Muscle of leg (tissue), 11 donors: ENCODE measurements around the gene DUSP16. TPM values are rescaled to one million over a fixed set of nuclear protein-coding genes. Genes with fewer than 3 reads are reported as not detected.

Source experiments
- DNase-seq: peaks from one replicate; pipeline ENCODE4 v3.0.0; 2013
- H3K27ac ChIP-seq: one replicate; pipeline ENCODE4 v1.5.1; 2013; ENCODE audit warnings: mild to moderate bottlenecking, low read length, control low read depth
- H3K27me3 ChIP-seq: one replicate; pipeline ENCODE4 v1.6.1; 2013; ENCODE audit warnings: low read length; ENCODE audit not compliant: control insufficient read depth, insufficient read depth
- H3K36me3 ChIP-seq: one replicate; pipeline ENCODE4 v1.6.1; 2013; ENCODE audit warnings: low read length; ENCODE audit not compliant: control insufficient read depth, insufficient read depth
- H3K4me1 ChIP-seq: one replicate; pipeline ENCODE4 v1.6.1; 2013; ENCODE audit warnings: low read length; ENCODE audit not compliant: control insufficient read depth, insufficient read depth
- H3K4me3 ChIP-seq: one replicate; pipeline ENCODE4 v1.5.1; 2013; ENCODE audit warnings: low read length, control low read depth
- H3K9me3 ChIP-seq: replicated peaks from 2 replicates; pipeline ENCODE4 v1.6.1; 2013; ENCODE audit warnings: low read depth, low read length; ENCODE audit not compliant: control insufficient read depth
- WGBS: methylation state at CpG from one replicate; pipeline ENCODE4 v1.1.5; 2013; ENCODE audit warnings: missing lambda C conversion rate; ENCODE audit not compliant: insufficient coverage; 5-methylcytosine and 5-hydroxymethylcytosine counted together
- polyA plus RNA-seq, 8 donors: library from polyadenylated mRNA; unstranded; fragments of 120-200 nt; gene quantifications; one replicate each; pipeline versions ENCODE4 v1.2.1 to v1.2.3, GENCODE V29; 2013; ENCODE audit warnings: inconsistent platforms in 1 of 8, low replicate concordance in 1 of 8; ENCODE audit not compliant: insufficient read length in 8 of 8, insufficient read depth in 1 of 8
- total RNA-seq: library from RNA; stranded (reverse); fragments of 120-200 nt; gene quantifications from one replicate; pipeline ENCODE4 v1.2.4, GENCODE V29; 2013

DUSP16 gene
- total and polyA plus RNA-seq, 9 donors, result 18.2 to 34.1 (median 25.9) TPM

DNA sequence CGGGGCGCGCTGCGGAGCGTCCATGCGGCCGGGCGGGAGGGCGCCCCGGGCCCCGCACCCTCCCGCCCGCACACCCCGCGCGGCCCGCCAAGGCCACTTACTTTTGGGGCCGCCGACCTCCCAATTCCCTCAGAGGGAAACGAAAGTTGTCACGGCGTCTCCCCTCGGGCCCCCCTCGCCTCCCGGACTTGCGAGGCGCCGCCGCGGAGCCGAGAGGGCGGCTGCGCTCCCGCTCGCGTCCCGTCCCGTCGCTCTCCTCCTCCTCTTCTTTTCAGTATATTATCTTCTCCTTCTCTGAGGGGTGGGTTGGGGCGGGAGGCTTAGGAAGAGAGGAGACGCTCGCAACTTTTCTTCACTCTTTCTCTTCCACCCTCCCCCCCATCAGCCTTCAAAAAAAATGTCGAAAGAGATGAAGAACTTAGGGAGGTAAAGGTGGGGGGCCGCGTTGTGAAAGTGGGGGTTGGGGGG is 613 bp downstream of the DUSP16 start:
- under 1% methylated on average over 19 of the region's 45 CpGs for WGBS
- peak overlapping the region; percentile 93 for H3K4me3 ChIP-seq
- no peaks in the 10 kb centered on the region for H3K36me3 ChIP-seq
- peaks cover under 1% of the 10 kb centered on the region for H3K9me3 ChIP-seq
- no peaks in the 10 kb centered on the region for H3K27me3 ChIP-seq
- DNase-seq, result no peak
- H3K4me1 ChIP-seq, result peaks cover 15% of the 10 kb centered on the region
- peak overlapping the region; percentile 99 for H3K27ac ChIP-seq

- no peaks in the 10 kb centered on the region for H3K36me3 ChIP-seq
- H3K27me3 ChIP-seq, result no peaks in the 10 kb centered on the region
- H3K27ac ChIP-seq, result peak overlapping the region; percentile 99
- DNase-seq, result peak; percentile 80
- peaks cover 15% of the 10 kb centered on the region for H3K4me1 ChIP-seq
- H3K9me3 ChIP-seq, result no peaks in the 10 kb centered on the region
- peak overlapping the region; percentile 93 for H3K4me3 ChIP-seq
- under 1% methylated on average over 53 of the region's 60 CpGs for WGBS
Observed at GRCh38 chr12:12561371-12562015, 1.2 kb downstream of the DUSP16 start.

DNA sequence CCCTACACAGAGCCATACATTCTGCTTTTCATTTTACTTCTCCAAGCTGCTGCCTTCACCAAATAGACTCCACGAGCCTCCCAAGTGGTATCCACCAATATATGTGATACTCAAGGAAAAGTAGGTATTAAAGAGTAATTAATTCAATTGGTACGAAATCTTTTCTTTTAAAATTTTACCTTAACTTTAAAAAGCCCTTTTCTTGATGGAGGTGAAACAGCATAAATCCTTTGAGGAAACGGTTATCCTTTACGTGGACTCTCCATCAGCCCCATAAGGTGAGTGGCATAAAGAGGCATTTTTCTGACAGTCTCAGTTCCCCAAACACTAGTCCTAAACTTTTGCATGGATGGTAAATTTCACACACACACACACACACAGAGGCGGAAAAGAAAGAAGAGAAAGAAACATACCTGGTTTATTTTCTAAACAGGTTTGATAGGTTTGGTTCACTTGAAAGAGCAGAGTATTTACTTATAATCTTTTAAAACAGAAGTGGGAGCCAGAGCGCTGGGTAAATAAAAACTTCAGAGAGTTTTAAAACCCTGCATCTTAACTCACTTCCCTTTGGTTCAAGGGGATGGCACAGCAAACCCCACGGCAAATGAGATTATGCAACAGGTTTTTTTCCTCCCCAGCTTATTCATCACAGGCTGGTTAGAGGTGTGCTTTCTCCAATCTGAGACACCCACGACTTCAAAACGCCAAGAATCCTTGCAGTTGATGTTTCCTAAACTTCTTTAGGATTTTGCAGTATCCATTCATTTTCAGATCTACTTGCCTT is 1.9 kb downstream of the DUSP16 start:
- Histone ChIP-seq H3K4me1 (peaks cover 15% of the 10 kb centered on the region), H3K36me3 (no peaks in the 10 kb centered on the region), H3K9me3 (no peaks in the 10 kb centered on the region), H3K4me3 (peak overlapping the region; percentile 93), H3K27me3 (no peaks in the 10 kb centered on the region), H3K27ac (peak overlapping the region; percentile 99)
- no CpG with 5 or more reads among the region's 9 CpGs for WGBS
- peak; percentile 88 for DNase-seq

DNA sequence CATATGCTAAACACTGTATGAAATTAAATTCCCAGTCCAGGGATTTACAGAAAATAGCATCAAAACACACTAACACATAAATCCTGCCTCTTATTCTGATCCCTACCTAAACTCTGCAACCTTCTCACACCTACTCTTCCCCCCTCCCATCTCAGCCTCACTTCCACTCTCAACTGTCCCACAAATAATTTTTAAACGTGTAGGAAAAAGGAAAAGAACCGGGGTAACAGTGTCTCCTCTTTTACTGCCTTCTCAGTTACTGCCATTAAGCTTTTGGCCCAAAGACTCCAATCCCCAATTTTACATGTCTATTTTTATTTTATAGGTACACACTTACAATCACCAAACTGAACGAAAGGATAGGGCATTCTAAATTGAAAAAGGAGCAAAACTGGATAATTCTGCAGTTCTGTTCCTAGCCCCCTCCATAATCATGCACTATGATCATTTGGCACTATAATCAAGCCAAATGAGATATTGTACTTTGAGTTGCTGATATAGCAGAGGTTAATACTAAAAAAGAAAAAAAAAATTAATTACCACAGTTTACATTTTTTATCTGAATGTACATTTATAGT is 2.9 kb downstream of the DUSP16 start:
- peak overlapping the region; percentile 16 for H3K4me3 ChIP-seq
- peak overlapping the region; percentile 31 for H3K27ac ChIP-seq
- peaks cover 15% of the 10 kb centered on the region for H3K4me1 ChIP-seq
- H3K36me3 ChIP-seq, result no peaks in the 10 kb centered on the region
- H3K9me3 ChIP-seq, result no peaks in the 10 kb centered on the region
- no CpG with 5 or more reads among the region's 3 CpGs for WGBS
- DNase-seq, result no peak
- H3K27me3 ChIP-seq, result no peaks in the 10 kb centered on the region

DNA sequence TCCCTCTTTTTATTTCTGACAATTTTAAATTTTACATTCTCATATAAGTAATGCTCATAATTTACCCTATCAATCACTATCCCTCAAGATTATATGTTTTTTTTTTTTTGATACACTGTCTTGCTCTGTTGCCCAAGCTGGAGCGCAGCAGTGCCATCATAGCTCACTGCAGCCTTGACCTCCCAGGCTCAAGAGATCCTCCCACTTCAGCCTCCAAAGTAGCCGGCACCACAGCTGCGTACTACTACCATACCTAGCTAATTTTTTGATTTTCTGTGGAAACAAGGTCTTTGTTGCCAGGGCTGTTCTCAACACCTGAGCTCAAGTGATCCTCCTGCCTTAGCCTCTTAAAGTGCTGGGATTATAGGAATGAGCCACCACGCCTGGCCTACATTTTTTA is 4.4 kb downstream of the DUSP16 start:
- H3K4me1 ChIP-seq, result peaks cover 8% of the 10 kb centered on the region
- no peak overlapping the region for H3K4me3 ChIP-seq
- H3K36me3 ChIP-seq, result peaks cover 3% of the 10 kb centered on the region
- no peaks in the 10 kb centered on the region for H3K9me3 ChIP-seq
- no CpG with 5 or more reads among the region's 4 CpGs for WGBS
- no peaks in the 10 kb centered on the region for H3K27me3 ChIP-seq
- H3K27ac ChIP-seq, result no peak overlapping the region
- no peak for DNase-seq

DNA sequence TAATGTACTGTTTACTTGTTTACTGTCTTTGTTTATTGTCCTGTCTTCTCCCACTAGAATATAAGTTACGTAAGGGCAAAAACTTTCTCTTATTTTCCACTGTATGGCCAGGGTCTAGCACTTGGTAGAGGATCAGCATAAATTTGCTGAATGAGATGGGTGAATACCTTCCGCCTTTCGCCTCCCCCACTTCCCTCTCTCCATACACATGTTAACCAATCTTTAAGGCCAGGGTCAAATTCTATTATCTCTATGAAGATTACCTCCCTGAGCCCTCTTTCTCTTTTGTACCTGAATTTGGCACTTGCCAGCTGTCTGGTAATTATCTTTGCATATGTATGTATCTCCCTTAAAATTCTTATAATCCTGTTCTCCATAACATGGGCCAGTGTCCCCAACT is 4.9 kb downstream of the DUSP16 start:
- Histone ChIP-seq H3K27ac (no peak overlapping the region), H3K27me3 (no peaks in the 10 kb centered on the region), H3K4me3 (no peak overlapping the region), H3K9me3 (no peaks in the 10 kb centered on the region), H3K4me1 (peaks cover 4% of the 10 kb centered on the region), H3K36me3 (peaks cover 3% of the 10 kb centered on the region)
- WGBS, result no CpG with 5 or more reads among the region's 3 CpGs
- no peak for DNase-seq

DNA sequence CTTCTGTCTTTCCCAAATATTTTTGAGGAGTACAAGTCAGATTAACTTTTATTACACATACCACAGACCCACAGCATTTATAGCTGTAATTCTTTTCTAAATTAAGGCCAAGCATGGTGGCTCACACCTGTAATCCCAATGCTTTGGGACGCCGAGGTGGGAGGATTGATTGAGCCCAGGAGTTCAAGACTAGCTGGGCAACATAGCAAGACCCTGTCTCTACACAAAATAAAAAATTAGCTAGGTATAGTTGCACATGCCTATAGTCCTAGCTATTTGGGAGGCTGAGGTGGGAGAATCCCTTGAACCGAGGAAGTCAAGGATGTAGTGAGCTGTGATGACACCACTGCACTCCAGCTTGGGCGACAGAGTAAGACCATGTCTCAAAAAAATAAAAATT is 7.0 kb downstream of the DUSP16 start:
- Histone ChIP-seq H3K36me3 (peaks cover 3% of the 10 kb centered on the region), H3K27ac (no peak overlapping the region), H3K4me3 (no peak overlapping the region), H3K4me1 (peaks cover 4% of the 10 kb centered on the region), H3K9me3 (no peaks in the 10 kb centered on the region), H3K27me3 (no peaks in the 10 kb centered on the region)
- no CpG with 5 or more reads among the region's 4 CpGs for WGBS
- DNase-seq, result no peak

DNA sequence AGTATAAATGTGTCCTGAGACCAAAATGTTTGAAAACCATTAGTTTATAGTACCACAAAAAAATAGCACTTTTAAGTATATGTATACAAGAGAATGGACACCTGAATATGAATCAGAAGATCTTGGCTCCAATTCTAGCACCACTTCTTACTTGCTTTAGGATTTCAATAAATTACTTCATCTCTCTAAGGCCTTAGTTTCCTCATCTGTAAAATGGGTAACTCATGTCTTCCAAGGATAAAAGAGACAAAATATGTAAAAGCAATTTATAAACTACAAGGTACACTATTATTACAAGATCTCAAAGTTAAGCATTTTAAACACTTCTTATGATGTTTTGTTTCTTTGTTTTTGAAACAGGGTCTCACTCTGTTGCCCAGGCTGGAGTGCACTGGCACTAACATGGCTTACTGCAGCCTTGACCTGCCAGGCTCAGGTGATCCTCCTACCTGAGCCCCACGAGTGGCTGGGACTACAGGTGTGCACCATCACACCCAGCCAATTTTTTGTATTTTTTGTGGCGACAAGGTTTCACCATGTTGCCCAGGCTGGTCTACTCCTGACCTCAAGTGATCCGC is 9.4 kb downstream of the DUSP16 start:
- H3K4me3 ChIP-seq, result no peak overlapping the region
- no peaks in the 10 kb centered on the region for H3K9me3 ChIP-seq
- H3K4me1 ChIP-seq, result no peaks in the 10 kb centered on the region
- H3K27ac ChIP-seq, result no peak overlapping the region
- 94% methylated on average over 2 of the region's 3 CpGs for WGBS
- no peaks in the 10 kb centered on the region for H3K27me3 ChIP-seq
- no peak for DNase-seq
- H3K36me3 ChIP-seq, result peaks cover 3% of the 10 kb centered on the region

- DNase-seq, result no peak
- H3K27me3 ChIP-seq, result no peaks in the 10 kb centered on the region
- no peak overlapping the region for H3K27ac ChIP-seq
- peaks cover 3% of the 10 kb centered on the region for H3K36me3 ChIP-seq
- H3K4me1 ChIP-seq, result no peaks in the 10 kb centered on the region
- H3K4me3 ChIP-seq, result no peak overlapping the region
- H3K9me3 ChIP-seq, result no peaks in the 10 kb centered on the region
- WGBS, result no CpG with 5 or more reads among the region's 7 CpGs
Observed at GRCh38 chr12:12551115-12551514, 11.5 kb downstream of the DUSP16 start.

DNA sequence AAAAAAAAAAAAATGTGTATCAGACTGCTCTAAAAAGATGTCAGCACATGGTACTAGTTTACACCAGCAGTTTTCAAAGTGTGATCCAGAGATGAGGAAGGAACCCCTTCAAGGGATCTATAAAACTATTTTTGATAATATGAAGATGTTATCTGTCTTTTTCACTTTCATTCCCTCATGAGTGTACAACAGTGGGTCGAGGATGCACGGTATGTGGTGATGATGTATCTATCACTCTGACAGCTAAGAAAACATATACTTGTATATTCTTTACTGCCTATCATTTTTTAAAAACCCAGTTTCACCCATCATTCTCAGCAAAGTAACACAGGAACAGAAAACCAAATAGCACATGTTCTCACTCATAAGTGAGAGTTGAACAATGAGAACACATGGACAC is 12.4 kb downstream of the DUSP16 start:
- peaks cover 3% of the 10 kb centered on the region for H3K36me3 ChIP-seq
- no peaks in the 10 kb centered on the region for H3K27me3 ChIP-seq
- no peaks in the 10 kb centered on the region for H3K4me1 ChIP-seq
- no peaks in the 10 kb centered on the region for H3K9me3 ChIP-seq
- WGBS, result no CpG with 5 or more reads among the region's 2 CpGs
- DNase-seq, result no peak
- H3K4me3 ChIP-seq, result no peak overlapping the region
- H3K27ac ChIP-seq, result no peak overlapping the region
